GM21515 (cell line): ENCODE results near the gene ISY1.
"Not testable (repeated sequence)": the region's sequence is repeated elsewhere in the genome, so short reads cannot be mapped to it uniquely, and the experiment has no call there.

Experiments
- ATAC-seq: cut with Tn5 transposase; IDR thresholded peaks from one replicate; pipeline ENCODE4 v1.9.1; 2021; ENCODE audit not compliant: unreplicated experiment

Gene ISY1

DNA sequence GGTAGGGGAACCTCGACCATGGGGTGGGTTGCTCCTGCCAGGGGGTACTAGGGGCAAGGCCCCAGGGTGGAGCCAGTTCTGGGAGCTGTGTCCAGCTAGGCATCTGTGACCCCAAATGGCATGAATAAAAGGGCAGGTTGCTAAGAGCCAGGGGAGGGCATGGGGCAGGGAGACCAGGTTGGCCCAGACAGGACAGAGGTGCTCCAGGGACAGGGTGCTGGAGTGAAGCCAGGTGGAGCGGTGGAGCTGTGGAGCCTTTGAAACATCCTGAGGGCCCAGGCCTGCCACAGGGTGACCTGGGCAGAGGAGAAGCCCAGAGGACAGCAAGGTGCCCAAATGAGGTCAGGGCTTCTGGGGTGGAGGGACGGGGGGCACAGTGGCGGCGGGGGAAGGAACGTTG is 72.6 kb downstream of the ISY1 start:
- not testable (repeated sequence) for ATAC-seq

- not testable (repeated sequence) for ATAC-seq
Observed at GRCh38 chr3:129087904-129088303, 73.0 kb downstream of the ISY1 start.

- no peak for ATAC-seq
Observed at GRCh38 chr3:129087138-129087702, 73.6 kb downstream of the ISY1 start.

- no peak for ATAC-seq
Observed at GRCh38 chr3:129085818-129086217, 75.0 kb downstream of the ISY1 start.

GRCh38 chr3:129085165-129085715 is 75.6 kb downstream of the ISY1 start:
- ATAC-seq: no peak

- no peak for ATAC-seq
Observed at GRCh38 chr3:129084501-129084900, 76.4 kb downstream of the ISY1 start.

DNA sequence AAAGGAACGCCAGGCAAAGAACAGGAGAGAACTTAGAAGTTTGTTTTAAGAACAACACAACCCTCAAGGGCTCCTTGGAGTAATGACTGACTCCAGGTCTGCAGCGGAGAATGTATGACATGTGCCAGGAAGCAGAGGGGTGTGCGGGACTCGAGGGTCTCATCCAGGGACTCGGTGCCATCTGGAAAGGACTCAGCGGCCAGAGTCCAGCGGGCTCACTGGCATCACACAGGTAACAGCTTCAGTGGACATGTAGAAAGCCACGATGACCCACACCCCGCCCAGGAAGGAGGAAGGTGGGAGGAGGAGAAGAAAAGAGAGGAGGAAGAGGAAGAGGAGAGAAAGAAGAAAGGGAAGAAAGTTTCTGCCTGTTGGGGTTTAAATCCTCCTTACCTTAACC is 78.8 kb downstream of the ISY1 start:
- no peak for ATAC-seq

DNA sequence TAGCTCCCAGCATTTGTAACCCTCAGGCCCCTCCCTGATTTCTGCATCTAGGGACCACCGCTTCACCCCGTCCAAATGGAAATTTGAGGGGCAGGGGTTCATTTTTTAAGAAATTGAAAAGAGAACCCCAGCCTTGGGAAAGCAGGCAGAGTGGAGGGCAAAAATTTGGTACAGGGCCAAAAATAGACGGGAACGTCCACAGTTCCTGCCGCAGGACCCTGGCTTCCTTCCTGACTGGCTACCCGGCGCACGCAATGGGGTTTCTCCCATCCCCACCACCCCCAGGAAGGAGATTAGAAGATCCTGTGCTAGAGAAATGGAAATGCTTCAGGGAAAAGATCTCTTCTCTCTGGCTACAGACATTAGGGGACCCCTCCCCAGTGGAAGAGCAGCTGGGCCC is 79.4 kb downstream of the ISY1 start:
- ATAC-seq: no peak

DNA sequence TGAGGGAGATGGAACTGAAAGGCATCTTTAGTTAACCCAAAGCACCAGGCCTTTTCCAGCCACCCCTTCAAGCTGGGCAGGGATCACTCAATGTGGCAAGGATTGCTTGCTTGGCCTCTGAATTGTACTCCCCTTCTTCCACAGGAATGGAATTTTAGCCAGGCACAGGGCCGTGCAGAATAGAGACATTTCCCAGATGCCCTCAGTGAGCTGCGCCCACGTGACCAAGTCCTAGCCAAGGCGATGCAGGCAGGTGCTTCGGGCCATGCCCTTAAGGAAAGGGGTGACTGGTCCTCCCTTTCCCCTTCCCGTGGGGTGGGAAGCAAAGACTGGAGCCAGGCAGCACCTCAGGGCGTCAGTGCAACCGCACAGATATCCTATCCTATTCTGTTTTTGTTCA is 82.4 kb downstream of the ISY1 start:
- no peak for ATAC-seq
